Neural cell (in vitro differentiated cells): ENCODE data around the gene XPO4. TPM values are rescaled to one million over a fixed set of nuclear protein-coding genes. Genes with fewer than 3 reads are reported as not detected.

Experiments
- H2AFZ ChIP-seq: fragments of 200-600, 300-800 bp; sonication (generic), shearing (Covaris generic); 2 replicates; pipeline ENCODE4 v1.6.0; 2014; ENCODE audit warnings: low read depth, mild to moderate bottlenecking, antibody characterized with exemption, low read length, moderate library complexity
- H3F3A ChIP-seq: fragments of 200-600 bp; shearing (Covaris generic); 2 replicates; pipeline ENCODE4 v1.6.1; 2016; ENCODE audit warnings: mild to moderate bottlenecking, moderate library complexity, mixed read lengths, antibody characterized with exemption, low read length; ENCODE audit not compliant: insufficient read depth, poor library complexity, severe bottlenecking
- H3K27ac ChIP-seq: fragments of 200-600, 300-800 bp; sonication (generic), shearing (Covaris generic); 2 replicates; pipeline ENCODE4 v1.5.1; 2014; ENCODE audit warnings: mild to moderate bottlenecking, low read length, moderate library complexity
- H3K27me3 ChIP-seq: fragments of 300-800, 200-600 bp; sonication (generic), shearing (Covaris generic); 2 replicates; pipeline ENCODE4 v1.6.0; 2014; ENCODE audit warnings: mild to moderate bottlenecking, low read depth, low read length, moderate library complexity; ENCODE audit not compliant: insufficient read depth
- H3K36me3 ChIP-seq: fragments of 300-800, 200-600 bp; sonication (generic), shearing (Covaris generic); 2 replicates; pipeline ENCODE4 v1.5.1; 2014; ENCODE audit warnings: mild to moderate bottlenecking, antibody characterized with exemption, low read length, moderate library complexity; ENCODE audit not compliant: insufficient read depth
- H3K4me2 ChIP-seq: fragments of 300-800, 200-600 bp; sonication (generic), shearing (Covaris generic); 2 replicates; pipeline ENCODE4 v1.6.0; 2014; ENCODE audit warnings: mild to moderate bottlenecking, low read length
- H3K4me3 ChIP-seq: fragments of 300-800, 200-600 bp; sonication (generic), shearing (Covaris generic); 2 replicates; pipeline ENCODE4 v1.5.1; 2014; ENCODE audit warnings: mild to moderate bottlenecking, low read length, moderate library complexity
- H3K79me2 ChIP-seq: fragments of 200-600 bp; shearing (Covaris generic); replicated peaks from 2 replicates; pipeline ENCODE4 v1.6.0; 2014; ENCODE audit warnings: mild to moderate bottlenecking, low read length, moderate library complexity; ENCODE audit not compliant: insufficient read depth
- H3K9ac ChIP-seq: fragments of 300-800, 200-600 bp; sonication (generic), shearing (Covaris generic); 2 replicates; pipeline ENCODE4 v1.6.1; 2016; ENCODE audit warnings: mild to moderate bottlenecking, low read length, mixed read lengths
- H3K9me2 ChIP-seq: fragments of 200-600 bp; shearing (Covaris generic); 2 replicates; pipeline ENCODE4 v1.6.1; 2016; ENCODE audit warnings: mild to moderate bottlenecking, low read length, mixed read lengths; ENCODE audit not compliant: insufficient read depth
- H3K9me3 ChIP-seq: fragments of 200-600, 300-800 bp; sonication (generic), shearing (Covaris generic); 2 replicates; pipeline ENCODE4 v1.6.1; 2016; ENCODE audit warnings: mild to moderate bottlenecking, mixed run types, low read length, moderate library complexity, mixed read lengths
- H4K20me1 ChIP-seq: fragments of 200-600 bp; shearing (Covaris generic); 2 replicates; pipeline ENCODE4 v1.6.1; 2016; ENCODE audit warnings: mild to moderate bottlenecking, mixed run types; ENCODE audit not compliant: insufficient read depth
- EP300 ChIP-seq: fragments of 450-650 bp; conservative IDR thresholded peaks from 2 replicates; pipeline ENCODE4 v1.6.1; 2014; ENCODE audit warnings: antibody characterized with exemption, mild to moderate bottlenecking, moderate library complexity; ENCODE audit not compliant: poor library complexity, severe bottlenecking
- EZH2 ChIP-seq: fragments of 200-600, 300-800 bp; shearing (Covaris generic), sonication (generic); IDR thresholded peaks from 2 replicates; pipeline ENCODE4 v1.6.1; 2014; ENCODE audit warnings: antibody characterized with exemption, low read length, borderline replicate concordance, mild to moderate bottlenecking; ENCODE audit not compliant: insufficient read depth, poor library complexity, severe bottlenecking
- MXI1 ChIP-seq: fragments of 450-650 bp; conservative IDR thresholded peaks from 2 replicates; pipeline ENCODE4 v1.6.1; 2014; ENCODE audit warnings: antibody characterized with exemption, mild to moderate bottlenecking; ENCODE audit not compliant: poor library complexity, severe bottlenecking
- POLR2AphosphoS5 ChIP-seq: IDR thresholded peaks from 2 replicates; pipeline ENCODE4 v1.6.1; 2012
- RAD21 ChIP-seq: fragments of 450-650 bp; conservative IDR thresholded peaks from 2 replicates; pipeline ENCODE4 v1.6.1; 2014; ENCODE audit warnings: antibody characterized with exemption, mild to moderate bottlenecking, moderate library complexity
- SMC3 ChIP-seq: fragments of 450-650 bp; conservative IDR thresholded peaks from 2 replicates; pipeline ENCODE4 v1.6.1; 2014; ENCODE audit warnings: antibody characterized with exemption, mild to moderate bottlenecking, moderate library complexity; ENCODE audit not compliant: poor library complexity
- TAF1 ChIP-seq: IDR thresholded peaks from 2 replicates; pipeline ENCODE4 v1.6.1; 2012; ENCODE audit warnings: low read depth
- polyA plus RNA-seq: library from polyadenylated mRNA; depleted of rRNA; stranded (reverse); fragments of >200 nt; gene quantifications from 2 replicates; pipeline ENCODE4 v1.2.3, GENCODE V29; 2014
- TF ChIP-seq, protein P1 (sequence below): fragments of 450-650 bp; IDR thresholded peaks from 2 replicates; pipeline ENCODE4 v1.5.1; 2014; ENCODE audit warnings: antibody characterized with exemption, mild to moderate bottlenecking, moderate library complexity; ENCODE audit not compliant: poor library complexity, severe bottlenecking
- TF ChIP-seq, protein P2 (sequence below): IDR thresholded peaks from 2 replicates; pipeline ENCODE4 v1.6.1; 2012; ENCODE audit warnings: borderline replicate concordance

XPO4 gene
- polyA plus RNA-seq, 1 donor from 2014 or later: 13.0 TPM

GRCh38 chr13:20738616-20739015, 163.9 kb downstream of the XPO4 start:
- no peak overlapping the region for H3K9ac ChIP-seq
- no peaks in the 10 kb centered on the region for H3F3A ChIP-seq
- no peak overlapping the region for H3K27ac ChIP-seq
- no peaks in the 10 kb centered on the region for H4K20me1 ChIP-seq
- H3K4me2 ChIP-seq: no peak overlapping the region
- H3K27me3 ChIP-seq: no peaks in the 10 kb centered on the region
- TF ChIP-seq TAF1: no peak
- H3K36me3 ChIP-seq: no peaks in the 10 kb centered on the region
- no peaks in the 10 kb centered on the region for H3K79me2 ChIP-seq
- H3K9me3 ChIP-seq: no peaks in the 10 kb centered on the region
- no peak overlapping the region for H2AFZ ChIP-seq
- no peaks in the 10 kb centered on the region for H3K9me2 ChIP-seq
- no peak overlapping the region for H3K4me3 ChIP-seq

GRCh38 chr13:20729633-20730585, 172.6 kb downstream of the XPO4 start:
- no peak overlapping the region for H3K9ac ChIP-seq
- no peaks in the 10 kb centered on the region for H3K36me3 ChIP-seq
- no peaks in the 10 kb centered on the region for H3K9me3 ChIP-seq
- H3K4me2 ChIP-seq: no peak overlapping the region
- H3K79me2 ChIP-seq: no peaks in the 10 kb centered on the region
- no peak overlapping the region for H2AFZ ChIP-seq
- H3F3A ChIP-seq: no peaks in the 10 kb centered on the region
- H3K9me2 ChIP-seq: no peaks in the 10 kb centered on the region
- H3K27me3 ChIP-seq: no peaks in the 10 kb centered on the region
- no peaks in the 10 kb centered on the region for H4K20me1 ChIP-seq
- no peak overlapping the region for H3K4me3 ChIP-seq
- H3K27ac ChIP-seq: no peak overlapping the region
- TF ChIP-seq POLR2AphosphoS5: no peak
- TF ChIP-seq TAF1: no peak
- no peak for TF ChIP-seq EP300
- TF ChIP-seq, protein P1, sequence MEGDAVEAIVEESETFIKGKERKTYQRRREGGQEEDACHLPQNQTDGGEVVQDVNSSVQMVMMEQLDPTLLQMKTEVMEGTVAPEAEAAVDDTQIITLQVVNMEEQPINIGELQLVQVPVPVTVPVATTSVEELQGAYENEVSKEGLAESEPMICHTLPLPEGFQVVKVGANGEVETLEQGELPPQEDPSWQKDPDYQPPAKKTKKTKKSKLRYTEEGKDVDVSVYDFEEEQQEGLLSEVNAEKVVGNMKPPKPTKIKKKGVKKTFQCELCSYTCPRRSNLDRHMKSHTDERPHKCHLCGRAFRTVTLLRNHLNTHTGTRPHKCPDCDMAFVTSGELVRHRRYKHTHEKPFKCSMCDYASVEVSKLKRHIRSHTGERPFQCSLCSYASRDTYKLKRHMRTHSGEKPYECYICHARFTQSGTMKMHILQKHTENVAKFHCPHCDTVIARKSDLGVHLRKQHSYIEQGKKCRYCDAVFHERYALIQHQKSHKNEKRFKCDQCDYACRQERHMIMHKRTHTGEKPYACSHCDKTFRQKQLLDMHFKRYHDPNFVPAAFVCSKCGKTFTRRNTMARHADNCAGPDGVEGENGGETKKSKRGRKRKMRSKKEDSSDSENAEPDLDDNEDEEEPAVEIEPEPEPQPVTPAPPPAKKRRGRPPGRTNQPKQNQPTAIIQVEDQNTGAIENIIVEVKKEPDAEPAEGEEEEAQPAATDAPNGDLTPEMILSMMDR: no peak
- no peak for TF ChIP-seq RAD21
- TF ChIP-seq EZH2: no peak
- TF ChIP-seq, protein P2, sequence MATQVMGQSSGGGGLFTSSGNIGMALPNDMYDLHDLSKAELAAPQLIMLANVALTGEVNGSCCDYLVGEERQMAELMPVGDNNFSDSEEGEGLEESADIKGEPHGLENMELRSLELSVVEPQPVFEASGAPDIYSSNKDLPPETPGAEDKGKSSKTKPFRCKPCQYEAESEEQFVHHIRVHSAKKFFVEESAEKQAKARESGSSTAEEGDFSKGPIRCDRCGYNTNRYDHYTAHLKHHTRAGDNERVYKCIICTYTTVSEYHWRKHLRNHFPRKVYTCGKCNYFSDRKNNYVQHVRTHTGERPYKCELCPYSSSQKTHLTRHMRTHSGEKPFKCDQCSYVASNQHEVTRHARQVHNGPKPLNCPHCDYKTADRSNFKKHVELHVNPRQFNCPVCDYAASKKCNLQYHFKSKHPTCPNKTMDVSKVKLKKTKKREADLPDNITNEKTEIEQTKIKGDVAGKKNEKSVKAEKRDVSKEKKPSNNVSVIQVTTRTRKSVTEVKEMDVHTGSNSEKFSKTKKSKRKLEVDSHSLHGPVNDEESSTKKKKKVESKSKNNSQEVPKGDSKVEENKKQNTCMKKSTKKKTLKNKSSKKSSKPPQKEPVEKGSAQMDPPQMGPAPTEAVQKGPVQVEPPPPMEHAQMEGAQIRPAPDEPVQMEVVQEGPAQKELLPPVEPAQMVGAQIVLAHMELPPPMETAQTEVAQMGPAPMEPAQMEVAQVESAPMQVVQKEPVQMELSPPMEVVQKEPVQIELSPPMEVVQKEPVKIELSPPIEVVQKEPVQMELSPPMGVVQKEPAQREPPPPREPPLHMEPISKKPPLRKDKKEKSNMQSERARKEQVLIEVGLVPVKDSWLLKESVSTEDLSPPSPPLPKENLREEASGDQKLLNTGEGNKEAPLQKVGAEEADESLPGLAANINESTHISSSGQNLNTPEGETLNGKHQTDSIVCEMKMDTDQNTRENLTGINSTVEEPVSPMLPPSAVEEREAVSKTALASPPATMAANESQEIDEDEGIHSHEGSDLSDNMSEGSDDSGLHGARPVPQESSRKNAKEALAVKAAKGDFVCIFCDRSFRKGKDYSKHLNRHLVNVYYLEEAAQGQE: no peak
- TF ChIP-seq SMC3: no peak
- TF ChIP-seq MXI1: no peak
